Coronary artery (tissue), 2 donors: ENCODE measurements around the gene TUT7.
"Not testable (repeated sequence)": the region's sequence is repeated elsewhere in the genome, so short reads cannot be mapped to it uniquely, and the experiment has no call there.

ENCODE experiments used
- DNase-seq: peaks from one replicate; pipeline ENCODE4 v3.0.0-alpha.2; 2017; ENCODE audit warnings: low spot score
- H3K27ac ChIP-seq, 2 donors: fragments of 200-600 bp; sonication (generic); one replicate each; pipeline ENCODE4 v1.5.1; 2016 to 2019
- H3K4me3 ChIP-seq: fragments of 200-600 bp; sonication (generic); 2 replicates; pipeline ENCODE4 v1.5.1; 2016; ENCODE audit warnings: mild to moderate bottlenecking, moderate library complexity
- TF ChIP-seq, protein P1 (sequence below): fragments of 200-600 bp; sonication (generic); IDR thresholded peaks from one replicate; pipeline ENCODE4 v1.5.1; 2019; ENCODE audit warnings: antibody characterized with exemption

TUT7 gene, protein sequence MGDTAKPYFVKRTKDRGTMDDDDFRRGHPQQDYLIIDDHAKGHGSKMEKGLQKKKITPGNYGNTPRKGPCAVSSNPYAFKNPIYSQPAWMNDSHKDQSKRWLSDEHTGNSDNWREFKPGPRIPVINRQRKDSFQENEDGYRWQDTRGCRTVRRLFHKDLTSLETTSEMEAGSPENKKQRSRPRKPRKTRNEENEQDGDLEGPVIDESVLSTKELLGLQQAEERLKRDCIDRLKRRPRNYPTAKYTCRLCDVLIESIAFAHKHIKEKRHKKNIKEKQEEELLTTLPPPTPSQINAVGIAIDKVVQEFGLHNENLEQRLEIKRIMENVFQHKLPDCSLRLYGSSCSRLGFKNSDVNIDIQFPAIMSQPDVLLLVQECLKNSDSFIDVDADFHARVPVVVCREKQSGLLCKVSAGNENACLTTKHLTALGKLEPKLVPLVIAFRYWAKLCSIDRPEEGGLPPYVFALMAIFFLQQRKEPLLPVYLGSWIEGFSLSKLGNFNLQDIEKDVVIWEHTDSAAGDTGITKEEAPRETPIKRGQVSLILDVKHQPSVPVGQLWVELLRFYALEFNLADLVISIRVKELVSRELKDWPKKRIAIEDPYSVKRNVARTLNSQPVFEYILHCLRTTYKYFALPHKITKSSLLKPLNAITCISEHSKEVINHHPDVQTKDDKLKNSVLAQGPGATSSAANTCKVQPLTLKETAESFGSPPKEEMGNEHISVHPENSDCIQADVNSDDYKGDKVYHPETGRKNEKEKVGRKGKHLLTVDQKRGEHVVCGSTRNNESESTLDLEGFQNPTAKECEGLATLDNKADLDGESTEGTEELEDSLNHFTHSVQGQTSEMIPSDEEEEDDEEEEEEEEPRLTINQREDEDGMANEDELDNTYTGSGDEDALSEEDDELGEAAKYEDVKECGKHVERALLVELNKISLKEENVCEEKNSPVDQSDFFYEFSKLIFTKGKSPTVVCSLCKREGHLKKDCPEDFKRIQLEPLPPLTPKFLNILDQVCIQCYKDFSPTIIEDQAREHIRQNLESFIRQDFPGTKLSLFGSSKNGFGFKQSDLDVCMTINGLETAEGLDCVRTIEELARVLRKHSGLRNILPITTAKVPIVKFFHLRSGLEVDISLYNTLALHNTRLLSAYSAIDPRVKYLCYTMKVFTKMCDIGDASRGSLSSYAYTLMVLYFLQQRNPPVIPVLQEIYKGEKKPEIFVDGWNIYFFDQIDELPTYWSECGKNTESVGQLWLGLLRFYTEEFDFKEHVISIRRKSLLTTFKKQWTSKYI (N-terminal part only)

DNA sequence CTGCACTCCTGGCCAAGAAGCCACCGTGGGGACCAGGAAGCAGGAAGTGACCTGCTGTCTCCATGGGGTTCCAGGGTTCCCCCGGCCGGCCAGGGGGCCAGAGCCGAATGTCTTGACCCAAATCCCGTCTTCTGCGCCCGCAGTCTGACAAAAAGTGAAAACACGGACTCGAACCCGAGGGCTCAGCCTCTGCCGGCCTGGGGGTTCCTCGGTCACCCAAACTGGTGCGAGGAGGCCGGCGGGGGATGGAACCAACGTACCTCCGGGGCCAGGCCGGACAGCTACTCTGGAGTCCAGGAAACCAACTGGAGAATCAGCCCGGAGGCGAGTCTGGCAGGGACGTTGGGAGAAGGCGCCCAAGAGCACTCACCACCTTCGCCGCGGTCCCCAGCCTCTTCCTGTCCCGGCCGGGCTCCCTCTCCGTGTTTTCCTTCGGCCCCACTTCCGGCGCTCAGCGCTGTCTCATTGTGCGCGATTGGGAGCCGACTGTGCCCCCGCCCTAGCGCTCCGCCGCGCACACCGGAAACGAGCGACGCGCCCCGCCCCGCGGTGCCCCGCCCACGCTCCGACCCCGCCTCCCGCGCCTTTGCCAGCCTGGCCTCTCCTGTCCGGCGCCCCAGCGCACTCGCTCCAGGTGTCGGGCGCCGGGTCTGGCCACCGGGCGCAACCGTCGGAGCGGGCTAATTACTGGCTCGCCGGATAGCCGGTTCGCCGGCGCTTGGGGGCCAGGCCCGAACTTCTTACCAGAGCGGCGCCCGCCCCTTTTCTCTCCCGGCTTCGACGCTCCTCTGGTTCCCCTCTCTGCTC, at the start of gene TUT7:
TSS of gene TUT7 (minus strand) at position 400 of the 807 bp plus-strand sequence. CDS start 1,211 bp downstream, outside the sequence.
- peak within 1 kb of the TSS; percentile 72 to 96 for H3K27ac ChIP-seq
- DNase-seq: peak; percentile 97

DNA sequence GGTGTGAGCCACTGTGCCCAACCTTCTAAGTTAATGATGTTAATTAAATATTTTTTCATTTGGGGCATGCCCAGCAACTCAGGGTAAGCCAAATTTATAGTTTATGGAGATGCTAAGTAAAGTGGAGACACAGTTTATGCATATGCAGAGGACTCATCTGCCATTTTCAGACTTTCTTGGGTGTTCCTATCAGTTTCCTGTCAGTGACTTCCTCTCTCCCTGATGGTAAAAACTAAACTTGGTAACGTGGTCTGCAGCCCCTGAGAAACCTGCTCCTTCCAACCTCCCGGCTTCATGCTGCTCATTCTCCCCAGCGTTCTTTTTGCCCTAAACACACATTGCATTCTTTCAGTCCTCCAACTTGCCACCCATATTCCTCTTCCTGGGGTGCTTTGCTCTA, 48.4 kb upstream of the TUT7 start:
- Histone ChIP-seq H3K4me3 (no peak overlapping the region), H3K27ac (no peak overlapping the region)
- DNase-seq: no peak
- TF ChIP-seq, protein P1, sequence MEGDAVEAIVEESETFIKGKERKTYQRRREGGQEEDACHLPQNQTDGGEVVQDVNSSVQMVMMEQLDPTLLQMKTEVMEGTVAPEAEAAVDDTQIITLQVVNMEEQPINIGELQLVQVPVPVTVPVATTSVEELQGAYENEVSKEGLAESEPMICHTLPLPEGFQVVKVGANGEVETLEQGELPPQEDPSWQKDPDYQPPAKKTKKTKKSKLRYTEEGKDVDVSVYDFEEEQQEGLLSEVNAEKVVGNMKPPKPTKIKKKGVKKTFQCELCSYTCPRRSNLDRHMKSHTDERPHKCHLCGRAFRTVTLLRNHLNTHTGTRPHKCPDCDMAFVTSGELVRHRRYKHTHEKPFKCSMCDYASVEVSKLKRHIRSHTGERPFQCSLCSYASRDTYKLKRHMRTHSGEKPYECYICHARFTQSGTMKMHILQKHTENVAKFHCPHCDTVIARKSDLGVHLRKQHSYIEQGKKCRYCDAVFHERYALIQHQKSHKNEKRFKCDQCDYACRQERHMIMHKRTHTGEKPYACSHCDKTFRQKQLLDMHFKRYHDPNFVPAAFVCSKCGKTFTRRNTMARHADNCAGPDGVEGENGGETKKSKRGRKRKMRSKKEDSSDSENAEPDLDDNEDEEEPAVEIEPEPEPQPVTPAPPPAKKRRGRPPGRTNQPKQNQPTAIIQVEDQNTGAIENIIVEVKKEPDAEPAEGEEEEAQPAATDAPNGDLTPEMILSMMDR: no peak

More for the DNA sequence above, at the start of gene TUT7:
- peak within 1 kb of the TSS; percentile 91 for H3K4me3 ChIP-seq
- TF ChIP-seq, protein P1: no peak

DNA sequence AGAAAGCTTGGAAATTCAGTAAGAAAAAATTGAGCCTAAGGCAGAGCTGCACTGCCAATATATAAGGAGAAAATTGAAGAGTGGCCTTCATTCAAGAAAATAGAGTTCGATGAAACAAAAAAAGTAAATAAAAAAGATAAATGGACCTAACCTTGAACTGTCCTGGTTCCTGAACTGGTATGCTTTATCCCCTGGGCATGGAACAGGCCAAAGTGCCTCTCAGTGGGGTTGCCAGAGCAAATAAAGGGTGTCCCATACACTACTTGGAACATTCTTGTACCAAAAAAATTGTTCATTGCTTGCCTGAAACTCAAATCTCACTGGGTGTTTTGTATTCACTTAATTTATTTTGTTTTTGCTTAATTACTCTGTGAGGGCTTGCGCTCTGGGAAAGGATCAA, 42.2 kb upstream of the TUT7 start:
- Histone ChIP-seq H3K27ac (no peak overlapping the region), H3K4me3 (no peak overlapping the region)
- TF ChIP-seq, protein P1: no peak
- DNase-seq: no peak

DNA sequence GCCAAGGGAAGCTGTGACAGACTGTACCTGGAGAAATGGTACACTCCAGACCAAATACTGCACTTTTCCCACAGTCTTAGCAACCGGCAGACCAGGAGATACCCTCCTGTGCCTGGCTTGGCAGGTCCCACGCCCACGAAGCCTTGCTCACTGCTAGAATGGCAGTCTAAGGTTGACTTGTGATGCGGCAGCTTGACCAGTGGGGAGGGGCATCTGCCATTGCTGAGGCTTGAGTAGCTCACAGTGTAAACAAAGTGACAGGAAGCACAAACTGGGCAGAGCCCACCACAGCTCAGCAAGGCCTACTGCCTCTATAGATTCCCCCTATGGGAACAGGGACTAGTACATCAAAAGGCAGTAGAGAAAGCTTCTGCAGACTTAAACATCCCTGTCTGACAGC, 36.0 kb upstream of the TUT7 start:
- not testable (repeated sequence) for H3K27ac ChIP-seq, DNase-seq, H3K4me3 ChIP-seq

DNA sequence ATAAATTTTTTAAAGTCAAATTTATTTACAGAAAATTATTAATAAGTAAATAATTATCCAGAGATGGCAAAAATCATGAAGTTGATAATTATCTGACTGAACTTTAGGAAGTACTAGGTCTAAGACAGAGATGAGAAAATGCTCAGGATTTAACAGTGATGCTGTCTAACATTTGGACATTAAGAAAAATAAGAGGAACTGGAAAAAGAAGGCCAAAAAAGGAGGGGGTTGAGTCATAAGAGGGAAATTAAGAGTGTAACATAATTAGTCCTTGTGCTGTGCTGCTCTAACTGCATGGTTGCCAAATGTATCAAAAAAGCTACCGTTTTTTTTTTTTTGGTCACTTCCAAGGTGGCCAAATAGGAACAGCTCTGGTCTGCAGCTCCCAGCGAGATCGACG, 35.4 kb upstream of the TUT7 start:
- H3K27ac ChIP-seq: no peak overlapping the region

DNA sequence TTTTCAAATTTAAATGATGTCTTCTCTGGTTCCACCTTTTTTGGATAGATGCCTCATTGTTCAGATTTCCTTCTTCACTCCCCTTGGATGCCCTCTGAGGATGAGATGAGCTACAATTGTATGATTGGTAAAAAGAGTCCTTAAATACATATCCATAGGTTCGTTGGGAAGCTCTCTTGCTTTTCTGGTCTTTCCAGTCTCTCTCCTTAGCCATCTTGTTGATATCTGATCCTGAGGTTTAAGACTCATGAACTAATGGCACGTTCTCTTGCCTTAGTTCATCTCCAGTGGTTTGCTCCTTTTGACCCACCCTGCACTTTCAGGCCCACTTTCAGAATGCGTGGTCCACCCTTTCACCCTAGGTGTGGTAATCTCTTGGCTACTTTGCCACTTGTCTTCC, 33.2 kb upstream of the TUT7 start:
- DNase-seq: no peak
- TF ChIP-seq, protein P1: no peak
- H3K4me3 ChIP-seq: no peak overlapping the region
- H3K27ac ChIP-seq: no peak overlapping the region

More for the DNA sequence above, 35.4 kb upstream of the TUT7 start:
- H3K4me3 ChIP-seq: no peak overlapping the region
- TF ChIP-seq, protein P1: no peak
- no peak for DNase-seq

DNA sequence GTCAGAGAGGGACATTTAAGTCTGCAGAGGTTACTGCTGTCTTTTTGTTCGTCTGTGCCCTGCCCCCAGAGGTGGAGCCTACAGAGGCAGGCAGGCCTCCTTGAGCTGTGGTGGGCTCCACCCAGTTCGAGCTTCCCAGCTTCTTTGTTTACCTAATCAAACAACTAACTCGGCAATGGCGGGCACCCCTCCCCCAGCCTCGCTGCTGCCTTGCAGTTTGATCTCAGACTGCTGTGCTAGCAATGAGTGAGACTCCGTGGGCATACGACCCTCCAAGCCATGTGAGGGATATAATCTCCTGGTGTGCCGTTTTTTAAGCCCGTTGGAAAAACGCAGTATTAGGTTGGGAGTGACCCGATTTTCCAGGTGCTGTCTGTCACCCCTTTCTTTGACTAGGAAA, 28.8 kb upstream of the TUT7 start:
- H3K27ac ChIP-seq, H3K4me3 ChIP-seq, DNase-seq: not testable (repeated sequence)
